Measurements from ENCODE around the gene MX2.
A peak's percentile ranks its signal among the peaks of the same experiment; 100 is the strongest.

The MX2 gene

GRCh38 chr21:41371685-41372030, 9.8 kb downstream of the MX2 start:
- H4K20me1 ChIP-seq (ENCODE audit: insufficient read depth, low read length) = no peaks in the 10 kb centered on the region; the same call in 1 of the 2 replicates
- no peak overlapping the region for H2AFZ ChIP-seq (ENCODE audit: low read depth, low read length)
- peaks cover 58% of the 10 kb centered on the region for H3K79me2 ChIP-seq (ENCODE audit: low read length)
- no peak overlapping the region for H3K9ac ChIP-seq (ENCODE audit: low read length)
- no peak for TF ChIP-seq CTCF (IDR thresholded peaks at IDR 0.05; ENCODE audit: low read depth, low read length)
- peak overlapping the region; percentile 95 for H3K4me3 ChIP-seq (ENCODE audit: low read length)
- H3K27ac ChIP-seq (ENCODE audit: low read length) = no peak overlapping the region
- peaks cover 3% of the 10 kb centered on the region for H3K36me3 ChIP-seq (replicated peaks; ENCODE audit: low read depth, low read length)
- H3K4me2 ChIP-seq (ENCODE audit: low read length) = peak overlapping the region; percentile 98
- no peaks in the 10 kb centered on the region for H3K27me3 ChIP-seq (ENCODE audit: low read depth, low read length)
- peaks cover 37% of the 10 kb centered on the region for H3K4me1 ChIP-seq (ENCODE audit: low read length)
- H3K9me3 ChIP-seq (ENCODE audit: insufficient read depth, low read length) = no peaks in the 10 kb centered on the region

DNA sequence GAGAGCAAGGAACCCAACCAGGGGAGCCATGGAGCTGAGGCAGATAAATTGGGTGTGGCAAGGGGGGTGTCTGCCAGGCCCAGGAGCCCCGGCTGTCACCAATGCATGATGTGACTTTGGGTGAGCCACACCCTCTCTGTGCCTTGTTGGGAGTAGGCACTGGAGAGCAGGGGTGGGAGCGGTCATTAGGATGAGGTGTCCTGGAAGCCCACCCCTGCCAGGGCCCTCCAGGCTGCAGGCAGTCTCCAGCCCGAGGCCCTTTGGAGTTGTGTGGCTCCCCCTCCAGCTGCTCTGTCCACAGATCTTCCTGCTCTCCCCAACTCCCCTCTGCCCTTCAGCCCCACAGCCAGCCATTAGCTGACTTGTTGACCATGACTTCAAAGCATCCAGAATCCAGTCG, 11.4 kb downstream of the MX2 start:
- H3K9me3 ChIP-seq (ENCODE audit: insufficient read depth, low read length) = no peaks in the 10 kb centered on the region
- H3K36me3 ChIP-seq (replicated peaks; ENCODE audit: low read depth, low read length) = peaks cover 3% of the 10 kb centered on the region
- peaks cover 58% of the 10 kb centered on the region for H3K79me2 ChIP-seq (ENCODE audit: low read length)
- H3K9ac ChIP-seq (ENCODE audit: low read length) = no peak overlapping the region
- no peak for TF ChIP-seq EZH2phosphoT487 (IDR thresholded peaks at IDR 0.05; ENCODE audit: low read depth)
- no peak for TF ChIP-seq CTCF (IDR thresholded peaks at IDR 0.05; ENCODE audit: low read depth, low read length)
- H4K20me1 ChIP-seq (ENCODE audit: insufficient read depth, low read length) = no peaks in the 10 kb centered on the region; the same call in 1 of the 2 replicates
- no peak overlapping the region for H3K4me2 ChIP-seq (ENCODE audit: low read length)
- H3K4me3 ChIP-seq (ENCODE audit: low read length) = no peak overlapping the region
- peaks cover 22% of the 10 kb centered on the region for H3K4me1 ChIP-seq (ENCODE audit: low read length)
- H3K27me3 ChIP-seq (ENCODE audit: low read depth, low read length) = no peaks in the 10 kb centered on the region
- no peak overlapping the region for H3K27ac ChIP-seq (ENCODE audit: low read length)
- no peak overlapping the region for H2AFZ ChIP-seq (ENCODE audit: low read depth, low read length)

- Histone ChIP-seq H3K9ac (ENCODE audit: low read length) (no peak overlapping the region), H3K4me2 (ENCODE audit: low read length) (no peak overlapping the region), H4K20me1 (ENCODE audit: insufficient read depth, low read length) (no peaks in the 10 kb centered on the region; the same call in 1 of the 2 replicates), H3K27ac (ENCODE audit: low read length) (no peak overlapping the region), H2AFZ (ENCODE audit: low read depth, low read length) (no peak overlapping the region), H3K27me3 (ENCODE audit: low read depth, low read length) (no peaks in the 10 kb centered on the region), H3K4me1 (ENCODE audit: low read length) (peaks cover 17% of the 10 kb centered on the region), H3K79me2 (ENCODE audit: low read length) (peaks cover 58% of the 10 kb centered on the region), H3K36me3 (replicated peaks; ENCODE audit: low read depth, low read length) (peaks cover 3% of the 10 kb centered on the region), H3K4me3 (ENCODE audit: low read length) (no peak overlapping the region), H3K9me3 (ENCODE audit: insufficient read depth, low read length) (no peaks in the 10 kb centered on the region)
- TF ChIP-seq CTCF (IDR thresholded peaks at IDR 0.05; ENCODE audit: low read depth, low read length) = no peak
- no peak for TF ChIP-seq EZH2phosphoT487 (IDR thresholded peaks at IDR 0.05; ENCODE audit: low read depth)
Measured at GRCh38 chr21:41373763-41374162, 11.9 kb downstream of the MX2 start.

DNA sequence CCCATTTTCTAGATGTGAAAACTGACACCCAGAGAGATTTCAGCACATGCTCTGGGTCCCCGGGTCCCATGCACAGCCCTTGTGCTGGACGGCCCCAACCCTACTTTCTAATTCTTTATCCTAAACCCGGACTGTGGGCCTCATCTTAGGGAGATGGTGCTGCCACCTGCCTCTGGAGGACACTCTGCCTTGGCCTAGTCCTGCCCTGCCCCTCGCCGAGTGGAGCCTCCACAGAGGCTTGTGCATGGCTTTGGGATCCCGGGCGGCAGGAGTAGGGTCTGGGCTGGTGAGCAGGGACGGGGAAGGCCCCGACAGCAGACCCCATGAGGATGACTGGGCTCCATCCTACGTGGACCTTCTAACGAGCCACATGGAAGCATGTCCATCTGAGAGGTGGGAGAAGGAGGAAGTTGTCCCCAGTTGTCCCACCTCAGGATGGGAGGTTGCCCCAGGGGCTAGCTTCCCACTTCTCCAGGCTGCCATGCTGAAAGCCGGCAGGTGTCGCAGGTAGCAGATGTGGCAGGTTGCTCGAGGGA, 12.4 kb downstream of the MX2 start:
- Histone ChIP-seq H3K9ac (ENCODE audit: low read length) (no peak overlapping the region), H3K27ac (ENCODE audit: low read length) (no peak overlapping the region), H3K4me1 (ENCODE audit: low read length) (peaks cover 13% of the 10 kb centered on the region; the same call in 1 of the 2 replicates), H3K9me3 (ENCODE audit: insufficient read depth, low read length) (no peaks in the 10 kb centered on the region), H4K20me1 (ENCODE audit: insufficient read depth, low read length) (no peaks in the 10 kb centered on the region; the same call in 1 of the 2 replicates), H3K36me3 (replicated peaks; ENCODE audit: low read depth, low read length) (peaks cover 3% of the 10 kb centered on the region), H2AFZ (ENCODE audit: low read depth, low read length) (no peak overlapping the region), H3K79me2 (ENCODE audit: low read length) (peaks cover 58% of the 10 kb centered on the region), H3K4me2 (ENCODE audit: low read length) (no peak overlapping the region), H3K27me3 (ENCODE audit: low read depth, low read length) (no peaks in the 10 kb centered on the region), H3K4me3 (ENCODE audit: low read length) (no peak overlapping the region)
- TF ChIP-seq EZH2phosphoT487 (IDR thresholded peaks at IDR 0.05; ENCODE audit: low read depth) (no peak), CTCF (IDR thresholded peaks at IDR 0.05; ENCODE audit: low read depth, low read length) (no peak)
